ENCODE measurements around the gene SQOR.

Gene SQOR

GRCh38 chr15:45634432-45635190 is at the start of gene SQOR:
Gene SQOR, plus strand, starts transcription at chr15:45635029. Its CDS starts 23,895 bp downstream, at chr15:45658924.
- CTCF ChIA-PET = interaction anchor here (0.7 to 3.7 kb wide), 6 partner anchors 9 to 176 kb away, joined by 3 to 14 read pairs (median 8); no protein-coding TSS in a partner anchor
- POLR2A ChIA-PET = no interaction called here

GRCh38 chr15:45585069-45585791 is 49.6 kb upstream of the SQOR start:
- ChIA-PET POLR2A (no interaction called here), CTCF (interaction anchor here (1.4 to 5.9 kb wide), 3 partner anchors 11 to 127 kb away, joined by 3 to 52 read pairs (median 5); no protein-coding TSS in a partner anchor)
- DNase-seq (ENCODE audit: low read depth, low spot score) = no peak
- no peak for TF ChIP-seq CTCF (IDR thresholded peaks at IDR 0.05; ENCODE audit: insufficient read depth, low read length, missing control alignments)
- no peak overlapping the region for H3K4me3 ChIP-seq (ENCODE audit: low read depth, low read length)

More at GRCh38 chr15:45634432-45635190, at the start of gene SQOR:
- TF ChIP-seq CTCF (IDR thresholded peaks at IDR 0.05; ENCODE audit: insufficient read depth, low read length, missing control alignments) = no peak
- peak within 1 kb of the TSS; percentile 68 for H3K4me3 ChIP-seq (ENCODE audit: low read depth, low read length)
- no peak for DNase-seq (ENCODE audit: low read depth, low spot score)

DNA sequence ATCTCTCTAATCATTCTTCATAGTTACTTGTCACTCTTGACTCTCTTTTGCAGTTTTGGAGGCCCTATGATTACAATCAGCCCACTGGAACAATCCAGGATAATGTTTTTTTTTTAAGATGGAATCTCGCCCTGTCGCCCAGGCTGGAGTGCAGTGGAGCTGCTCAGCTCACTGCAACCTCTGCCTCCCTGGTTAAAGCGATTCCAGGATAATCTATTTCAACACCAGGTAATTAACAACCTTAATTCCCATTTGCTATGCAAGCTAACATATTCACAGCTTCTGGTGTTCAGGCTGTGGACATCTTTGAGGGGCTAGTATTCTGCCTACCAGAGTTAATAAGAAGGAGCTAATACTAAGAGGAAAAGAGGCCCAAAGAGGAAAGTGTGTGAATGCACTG is 48.7 kb upstream of the SQOR start:
- peak overlapping the region; percentile 91 for H3K4me3 ChIP-seq (ENCODE audit: low read depth, low read length)
- ChIA-PET CTCF (interaction anchor here (0.8 to 5.9 kb wide), 11 partner anchors 12 to 386 kb away, joined by 3 to 52 read pairs (median 3); no protein-coding TSS in a partner anchor), POLR2A (interaction anchor here (1.8 to 2.5 kb wide), 2 partner anchors 36 to 184 kb away, joined by 7 to 13 read pairs; a partner anchor contains a TSS)
- no peak for TF ChIP-seq CTCF (IDR thresholded peaks at IDR 0.05; ENCODE audit: insufficient read depth, low read length, missing control alignments)
- no peak for DNase-seq (ENCODE audit: low read depth, low spot score)

DNA sequence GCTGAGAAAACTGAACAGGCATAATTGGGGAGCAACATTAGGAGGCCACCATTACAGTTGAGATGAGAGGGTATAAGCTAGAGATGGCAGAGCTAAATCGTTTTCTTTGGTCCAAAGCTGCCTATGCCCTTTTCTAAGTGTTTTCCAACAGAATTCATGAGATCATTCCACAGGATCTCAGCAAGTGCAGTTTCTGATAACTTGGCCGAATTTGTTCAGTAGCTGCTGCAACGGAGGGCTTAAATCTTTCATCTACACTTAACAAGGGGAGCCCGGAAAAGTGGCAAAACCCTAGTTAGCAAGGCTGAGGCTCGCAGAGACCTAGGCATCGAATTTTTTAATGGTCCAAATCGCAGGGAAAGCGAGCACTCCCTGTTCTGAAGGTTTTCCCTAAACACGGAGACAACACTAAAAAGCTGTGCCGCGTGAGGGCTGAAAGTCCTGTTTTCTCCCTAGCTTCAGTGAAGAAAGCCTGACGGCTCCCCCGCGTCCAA is 48.2 kb upstream of the SQOR start:
- POLR2A ChIA-PET = interaction anchor here (0.6 to 2.5 kb wide), 5 partner anchors 15 to 1040 kb away, joined by 3 to 13 read pairs (median 4); a partner anchor contains a TSS
- peak overlapping the region; percentile 91 for H3K4me3 ChIP-seq (ENCODE audit: low read depth, low read length)
- CTCF ChIA-PET = interaction anchor here (0.8 to 5.9 kb wide), 10 partner anchors 12 to 387 kb away, joined by 3 to 52 read pairs (median 4); no protein-coding TSS in a partner anchor
- no peak for DNase-seq (ENCODE audit: low read depth, low spot score)
- no peak for TF ChIP-seq CTCF (IDR thresholded peaks at IDR 0.05; ENCODE audit: insufficient read depth, low read length, missing control alignments)

GRCh38 chr15:45587095-45587862 is 47.5 kb upstream of the SQOR start, which contains the start of gene BLOC1S6:
Gene BLOC1S6, plus strand, starts transcription at chr15:45587379. Its CDS starts 65 bp downstream, at chr15:45587444.
- peak within 1 kb of the TSS; percentile 91 for H3K4me3 ChIP-seq (ENCODE audit: low read depth, low read length)
- peak; percentile 52 for DNase-seq (ENCODE audit: low read depth, low spot score)
- ChIA-PET CTCF (interaction anchor here (0.8 to 5.9 kb wide), 17 partner anchors 10 to 387 kb away, joined by 3 to 52 read pairs (median 4); no protein-coding TSS in a partner anchor), POLR2A (interaction anchor here (0.6 to 2.5 kb wide), 6 partner anchors 15 to 1041 kb away, joined by 3 to 13 read pairs (median 4); a partner anchor contains a TSS)
- TF ChIP-seq CTCF (IDR thresholded peaks at IDR 0.05; ENCODE audit: insufficient read depth, low read length, missing control alignments) = no peak
